ENCODE results near the gene SEC22C. TPM values are rescaled to one million over a fixed set of nuclear protein-coding genes. Genes with fewer than 3 reads are reported as not detected.

Gene SEC22C
- polyA plus RNA-seq, 1 donor from 2014 or later: 93.6 TPM

DNA sequence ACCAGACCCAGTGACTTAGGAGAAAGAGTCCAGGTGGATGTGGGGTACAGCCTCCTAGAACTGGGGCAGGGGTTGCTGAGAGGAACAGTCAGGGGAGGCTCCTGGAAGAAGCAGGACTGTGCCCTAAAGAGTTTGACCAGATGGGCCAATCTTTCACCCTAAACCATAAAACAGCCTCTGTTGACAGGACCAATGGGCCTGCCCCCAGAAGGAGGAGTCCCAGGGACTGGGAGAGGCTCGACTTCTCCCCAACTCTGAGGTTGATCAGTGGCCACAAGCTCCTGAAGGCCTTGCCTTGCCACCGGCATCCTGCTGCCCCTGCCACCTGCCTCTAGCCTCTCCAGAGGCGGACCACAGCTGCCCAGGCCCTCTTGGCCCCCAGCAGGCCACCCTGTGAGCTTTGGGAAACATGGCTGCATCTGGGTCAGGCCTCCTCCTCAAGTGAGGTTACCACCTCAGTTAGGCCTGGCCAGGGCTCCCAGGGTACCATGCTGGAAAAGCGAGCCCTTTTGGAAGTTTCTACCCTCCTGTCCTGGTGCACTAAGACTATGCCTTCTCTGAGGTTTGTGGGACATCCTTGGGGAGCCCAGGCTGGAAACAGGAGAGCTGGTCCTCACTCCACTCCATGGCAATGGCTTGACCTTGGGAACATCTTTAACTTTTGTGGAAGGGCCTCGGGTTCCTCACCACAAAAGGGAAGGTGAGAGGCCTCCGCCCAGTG, 76.5 kb downstream of the SEC22C start:
- H3K9me3 ChIP-seq (ENCODE audit: low read length): no peaks in the 10 kb centered on the region
- no peak overlapping the region for H3K4me2 ChIP-seq (ENCODE audit: low read length)
- peaks cover 38% of the 10 kb centered on the region for H3K27me3 ChIP-seq (ENCODE audit: insufficient read depth, low read depth, low read length)
- no peak overlapping the region for H2AFZ ChIP-seq (ENCODE audit: low read depth, low read length)
- no peaks in the 10 kb centered on the region for H3F3A ChIP-seq (ENCODE audit: insufficient read depth, low read length, poor library complexity, severe bottlenecking)
- no peaks in the 10 kb centered on the region for H3K36me3 ChIP-seq (ENCODE audit: insufficient read depth, low read length)
- H3K9me2 ChIP-seq (ENCODE audit: insufficient read depth, low read length): no peaks in the 10 kb centered on the region
- no peak overlapping the region for H3K9ac ChIP-seq (ENCODE audit: low read length)
- no peaks in the 10 kb centered on the region for H4K20me1 ChIP-seq (ENCODE audit: insufficient read depth)
- TF ChIP-seq SMC3 (conservative IDR thresholded peaks at IDR 0.05; ENCODE audit: poor library complexity): no peak
- TF ChIP-seq, protein P1, sequence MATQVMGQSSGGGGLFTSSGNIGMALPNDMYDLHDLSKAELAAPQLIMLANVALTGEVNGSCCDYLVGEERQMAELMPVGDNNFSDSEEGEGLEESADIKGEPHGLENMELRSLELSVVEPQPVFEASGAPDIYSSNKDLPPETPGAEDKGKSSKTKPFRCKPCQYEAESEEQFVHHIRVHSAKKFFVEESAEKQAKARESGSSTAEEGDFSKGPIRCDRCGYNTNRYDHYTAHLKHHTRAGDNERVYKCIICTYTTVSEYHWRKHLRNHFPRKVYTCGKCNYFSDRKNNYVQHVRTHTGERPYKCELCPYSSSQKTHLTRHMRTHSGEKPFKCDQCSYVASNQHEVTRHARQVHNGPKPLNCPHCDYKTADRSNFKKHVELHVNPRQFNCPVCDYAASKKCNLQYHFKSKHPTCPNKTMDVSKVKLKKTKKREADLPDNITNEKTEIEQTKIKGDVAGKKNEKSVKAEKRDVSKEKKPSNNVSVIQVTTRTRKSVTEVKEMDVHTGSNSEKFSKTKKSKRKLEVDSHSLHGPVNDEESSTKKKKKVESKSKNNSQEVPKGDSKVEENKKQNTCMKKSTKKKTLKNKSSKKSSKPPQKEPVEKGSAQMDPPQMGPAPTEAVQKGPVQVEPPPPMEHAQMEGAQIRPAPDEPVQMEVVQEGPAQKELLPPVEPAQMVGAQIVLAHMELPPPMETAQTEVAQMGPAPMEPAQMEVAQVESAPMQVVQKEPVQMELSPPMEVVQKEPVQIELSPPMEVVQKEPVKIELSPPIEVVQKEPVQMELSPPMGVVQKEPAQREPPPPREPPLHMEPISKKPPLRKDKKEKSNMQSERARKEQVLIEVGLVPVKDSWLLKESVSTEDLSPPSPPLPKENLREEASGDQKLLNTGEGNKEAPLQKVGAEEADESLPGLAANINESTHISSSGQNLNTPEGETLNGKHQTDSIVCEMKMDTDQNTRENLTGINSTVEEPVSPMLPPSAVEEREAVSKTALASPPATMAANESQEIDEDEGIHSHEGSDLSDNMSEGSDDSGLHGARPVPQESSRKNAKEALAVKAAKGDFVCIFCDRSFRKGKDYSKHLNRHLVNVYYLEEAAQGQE (IDR thresholded peaks at IDR 0.05; ENCODE audit: borderline replicate concordance): no peak
- no peak for TF ChIP-seq TAF1 (IDR thresholded peaks at IDR 0.05; ENCODE audit: low read depth)
- no peak for TF ChIP-seq RAD21 (conservative IDR thresholded peaks at IDR 0.05)
- no peak for TF ChIP-seq EZH2 (IDR thresholded peaks at IDR 0.05; ENCODE audit: borderline replicate concordance, insufficient read depth, low read length, poor library complexity, severe bottlenecking)
- no peak for TF ChIP-seq MXI1 (conservative IDR thresholded peaks at IDR 0.05; ENCODE audit: poor library complexity, severe bottlenecking)
- no peak for TF ChIP-seq EP300 (conservative IDR thresholded peaks at IDR 0.05; ENCODE audit: poor library complexity, severe bottlenecking)
- no peaks in the 10 kb centered on the region for H3K79me2 ChIP-seq (replicated peaks; ENCODE audit: insufficient read depth, low read length)
- no peak overlapping the region for H3K27ac ChIP-seq (ENCODE audit: low read length)
- H3K4me3 ChIP-seq (ENCODE audit: low read length): no peak overlapping the region

DNA sequence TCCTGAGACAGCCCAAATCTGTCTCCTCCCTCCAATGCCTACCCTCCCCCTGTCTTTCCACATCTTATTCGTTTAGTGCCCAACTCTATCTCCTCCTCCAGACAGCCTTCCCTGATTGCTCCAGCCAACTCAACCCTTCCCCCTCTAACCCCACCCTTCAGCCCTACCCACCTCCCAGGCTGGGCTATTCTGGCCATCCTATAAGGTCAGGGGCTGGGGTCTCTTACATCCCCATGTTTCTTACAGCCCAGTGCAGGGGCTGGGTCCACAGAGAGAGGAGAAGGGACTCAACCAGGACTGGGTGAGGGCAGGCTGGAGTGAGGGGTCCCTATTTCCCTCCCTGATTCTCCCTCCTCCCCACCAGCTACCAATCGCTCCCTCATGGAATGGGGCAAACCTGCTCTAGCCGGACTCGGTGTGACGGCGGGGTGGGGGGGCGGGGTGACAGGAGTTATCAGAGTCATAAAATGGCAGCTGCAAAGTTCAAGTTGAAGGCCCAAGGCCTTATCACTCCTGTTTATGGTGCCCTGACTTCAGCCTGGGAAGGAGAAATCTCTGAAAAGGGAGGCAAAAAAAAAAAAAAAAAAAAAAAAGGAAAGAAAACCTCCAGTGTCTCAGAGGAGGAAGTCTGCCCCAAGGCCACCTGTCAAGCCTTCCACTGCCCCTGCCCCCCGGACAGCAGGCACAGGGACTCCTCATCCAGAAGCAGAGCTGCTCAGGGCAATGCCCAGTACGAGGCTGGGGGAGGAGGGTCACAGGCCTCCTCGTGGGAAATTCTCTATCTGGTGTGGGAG, 77.2 kb downstream of the SEC22C start:
- no peak overlapping the region for H3K9ac ChIP-seq (ENCODE audit: low read length)
- H3K27me3 ChIP-seq (ENCODE audit: insufficient read depth, low read depth, low read length): peaks cover 45% of the 10 kb centered on the region
- no peak overlapping the region for H3K4me3 ChIP-seq (ENCODE audit: low read length)
- no peaks in the 10 kb centered on the region for H3F3A ChIP-seq (ENCODE audit: insufficient read depth, low read length, poor library complexity, severe bottlenecking)
- H3K27ac ChIP-seq (ENCODE audit: low read length): no peak overlapping the region
- H3K79me2 ChIP-seq (replicated peaks; ENCODE audit: insufficient read depth, low read length): no peaks in the 10 kb centered on the region
- no peaks in the 10 kb centered on the region for H3K9me3 ChIP-seq (ENCODE audit: low read length)
- H2AFZ ChIP-seq (ENCODE audit: low read depth, low read length): no peak overlapping the region
- no peaks in the 10 kb centered on the region for H3K9me2 ChIP-seq (ENCODE audit: insufficient read depth, low read length)
- no peak overlapping the region for H3K4me2 ChIP-seq (ENCODE audit: low read length)
- no peaks in the 10 kb centered on the region for H3K36me3 ChIP-seq (ENCODE audit: insufficient read depth, low read length)
- TF ChIP-seq, protein P2, sequence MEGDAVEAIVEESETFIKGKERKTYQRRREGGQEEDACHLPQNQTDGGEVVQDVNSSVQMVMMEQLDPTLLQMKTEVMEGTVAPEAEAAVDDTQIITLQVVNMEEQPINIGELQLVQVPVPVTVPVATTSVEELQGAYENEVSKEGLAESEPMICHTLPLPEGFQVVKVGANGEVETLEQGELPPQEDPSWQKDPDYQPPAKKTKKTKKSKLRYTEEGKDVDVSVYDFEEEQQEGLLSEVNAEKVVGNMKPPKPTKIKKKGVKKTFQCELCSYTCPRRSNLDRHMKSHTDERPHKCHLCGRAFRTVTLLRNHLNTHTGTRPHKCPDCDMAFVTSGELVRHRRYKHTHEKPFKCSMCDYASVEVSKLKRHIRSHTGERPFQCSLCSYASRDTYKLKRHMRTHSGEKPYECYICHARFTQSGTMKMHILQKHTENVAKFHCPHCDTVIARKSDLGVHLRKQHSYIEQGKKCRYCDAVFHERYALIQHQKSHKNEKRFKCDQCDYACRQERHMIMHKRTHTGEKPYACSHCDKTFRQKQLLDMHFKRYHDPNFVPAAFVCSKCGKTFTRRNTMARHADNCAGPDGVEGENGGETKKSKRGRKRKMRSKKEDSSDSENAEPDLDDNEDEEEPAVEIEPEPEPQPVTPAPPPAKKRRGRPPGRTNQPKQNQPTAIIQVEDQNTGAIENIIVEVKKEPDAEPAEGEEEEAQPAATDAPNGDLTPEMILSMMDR (IDR thresholded peaks at IDR 0.05; ENCODE audit: poor library complexity, severe bottlenecking): no peak
- TF ChIP-seq MXI1 (conservative IDR thresholded peaks at IDR 0.05; ENCODE audit: poor library complexity, severe bottlenecking) (no peak), SMC3 (conservative IDR thresholded peaks at IDR 0.05; ENCODE audit: poor library complexity) (no peak), POLR2AphosphoS5 (IDR thresholded peaks at IDR 0.05) (no peak), TAF1 (IDR thresholded peaks at IDR 0.05; ENCODE audit: low read depth) (no peak), EP300 (conservative IDR thresholded peaks at IDR 0.05; ENCODE audit: poor library complexity, severe bottlenecking) (no peak), RAD21 (conservative IDR thresholded peaks at IDR 0.05) (no peak), EZH2 (IDR thresholded peaks at IDR 0.05; ENCODE audit: borderline replicate concordance, insufficient read depth, low read length, poor library complexity, severe bottlenecking) (no peak)
- TF ChIP-seq, protein P1 (IDR thresholded peaks at IDR 0.05; ENCODE audit: borderline replicate concordance): no peak
- no peaks in the 10 kb centered on the region for H4K20me1 ChIP-seq (ENCODE audit: insufficient read depth)
